Measurements from ENCODE around the gene PRDM13.
"Not testable (repeated sequence)": the region's sequence is repeated elsewhere in the genome, so short reads cannot be mapped to it uniquely, and the experiment has no call there.

The PRDM13 gene

GRCh38 chr6:99588618-99589289, 17.9 kb upstream of the PRDM13 start:
- Histone ChIP-seq H3K4me3 (ENCODE audit: extremely low read depth, insufficient read depth, low read length, poor library complexity, severe bottlenecking) (peak overlapping the region; percentile 33), H3K9me3 (ENCODE audit: control insufficient read depth, low read length) (no peaks in the 10 kb centered on the region), H3K4me1 (ENCODE audit: control insufficient read depth, insufficient read depth, low read length, poor library complexity, severe bottlenecking) (peaks cover 4% of the 10 kb centered on the region), H3K27ac (ENCODE audit: low read depth, low read length, severe bottlenecking) (no peak overlapping the region), H3K36me3 (ENCODE audit: control insufficient read depth, insufficient read depth, low read length) (no peaks in the 10 kb centered on the region)
- 0% methylated on average over 47 to 48 of the region's 52 CpGs for WGBS, 2 experiments (ENCODE audit: insufficient coverage in 2 of 2)

- H3K4me1 ChIP-seq (ENCODE audit: control insufficient read depth, insufficient read depth, low read length, poor library complexity, severe bottlenecking), result peaks cover 4% of the 10 kb centered on the region
- H3K36me3 ChIP-seq (ENCODE audit: control insufficient read depth, insufficient read depth, low read length), result no peaks in the 10 kb centered on the region
- H3K4me3 ChIP-seq (ENCODE audit: extremely low read depth, insufficient read depth, low read length, poor library complexity, severe bottlenecking), result peak overlapping the region; percentile 33
- WGBS, 2 experiments (ENCODE audit: insufficient coverage in 2 of 2), result 1 to 3% methylated on average over 12 to 14 of the region's 21 CpGs
- H3K9me3 ChIP-seq (ENCODE audit: control insufficient read depth, low read length), result no peaks in the 10 kb centered on the region
- no peak overlapping the region for H3K27ac ChIP-seq (ENCODE audit: low read depth, low read length, severe bottlenecking)
Observed at GRCh38 chr6:99589290-99589672, 17.4 kb upstream of the PRDM13 start.

- peaks cover 4% of the 10 kb centered on the region for H3K4me1 ChIP-seq (ENCODE audit: control insufficient read depth, insufficient read depth, low read length, poor library complexity, severe bottlenecking)
- no peaks in the 10 kb centered on the region for H3K9me3 ChIP-seq (ENCODE audit: control insufficient read depth, low read length)
Observed at GRCh38 chr6:99589907-99590493, 16.6 kb upstream of the PRDM13 start.

GRCh38 chr6:99590728-99591672, 15.6 kb upstream of the PRDM13 start:
- no peaks in the 10 kb centered on the region for H3K36me3 ChIP-seq (ENCODE audit: control insufficient read depth, insufficient read depth, low read length)
- no peak overlapping the region for H3K27ac ChIP-seq (ENCODE audit: low read depth, low read length, severe bottlenecking)
- H3K9me3 ChIP-seq (ENCODE audit: control insufficient read depth, low read length), result no peaks in the 10 kb centered on the region
- H3K4me1 ChIP-seq (ENCODE audit: control insufficient read depth, insufficient read depth, low read length, poor library complexity, severe bottlenecking), result peaks cover 4% of the 10 kb centered on the region
- H3K4me3 ChIP-seq (ENCODE audit: extremely low read depth, insufficient read depth, low read length, poor library complexity, severe bottlenecking), result no peak overlapping the region
- WGBS, 2 experiments (ENCODE audit: insufficient coverage in 2 of 2), result 1% methylated on average over 39 to 49 of the region's 63 CpGs

More at GRCh38 chr6:99589907-99590493, 16.6 kb upstream of the PRDM13 start:
- H3K36me3 ChIP-seq (ENCODE audit: control insufficient read depth, insufficient read depth, low read length), result no peaks in the 10 kb centered on the region
- no peak overlapping the region for H3K4me3 ChIP-seq (ENCODE audit: extremely low read depth, insufficient read depth, low read length, poor library complexity, severe bottlenecking)
- H3K27ac ChIP-seq (ENCODE audit: low read depth, low read length, severe bottlenecking), result no peak overlapping the region
- 14 to 24% methylated on average over 3 to 4 of the region's 10 CpGs for WGBS, 2 experiments (ENCODE audit: insufficient coverage in 2 of 2)

GRCh38 chr6:99591673-99592364, 14.8 kb upstream of the PRDM13 start:
- H3K27ac ChIP-seq (ENCODE audit: low read depth, low read length, severe bottlenecking), result no peak overlapping the region
- H3K36me3 ChIP-seq (ENCODE audit: control insufficient read depth, insufficient read depth, low read length), result no peaks in the 10 kb centered on the region
- no peaks in the 10 kb centered on the region for H3K9me3 ChIP-seq (ENCODE audit: control insufficient read depth, low read length)
- peaks cover 4% of the 10 kb centered on the region for H3K4me1 ChIP-seq (ENCODE audit: control insufficient read depth, insufficient read depth, low read length, poor library complexity, severe bottlenecking)
- no peak overlapping the region for H3K4me3 ChIP-seq (ENCODE audit: extremely low read depth, insufficient read depth, low read length, poor library complexity, severe bottlenecking)
- 33% methylated on average over 2 to 3 of the region's 6 CpGs for WGBS, 2 experiments (ENCODE audit: insufficient coverage in 2 of 2)

- no peaks in the 10 kb centered on the region for H3K36me3 ChIP-seq (ENCODE audit: control insufficient read depth, insufficient read depth, low read length)
- peaks cover 4% of the 10 kb centered on the region for H3K4me1 ChIP-seq (ENCODE audit: control insufficient read depth, insufficient read depth, low read length, poor library complexity, severe bottlenecking)
- 50 to 83% methylated on average over 1 of the region's 1 CpG for WGBS, 2 experiments (ENCODE audit: insufficient coverage in 2 of 2)
- H3K4me3 ChIP-seq (ENCODE audit: extremely low read depth, insufficient read depth, low read length, poor library complexity, severe bottlenecking), result no peak overlapping the region
- no peak overlapping the region for H3K27ac ChIP-seq (ENCODE audit: low read depth, low read length, severe bottlenecking)
- no peaks in the 10 kb centered on the region for H3K9me3 ChIP-seq (ENCODE audit: control insufficient read depth, low read length)
Observed at GRCh38 chr6:99592900-99593299, 13.7 kb upstream of the PRDM13 start.

GRCh38 chr6:99594696-99595095, 11.9 kb upstream of the PRDM13 start:
- WGBS, 2 experiments (ENCODE audit: insufficient coverage in 2 of 2), result 76 to 85% methylated on average over 5 to 8 of the region's 8 CpGs
- not testable (repeated sequence) for H3K36me3 ChIP-seq (ENCODE audit: control insufficient read depth, insufficient read depth, low read length); H3K4me1 ChIP-seq (ENCODE audit: control insufficient read depth, insufficient read depth, low read length, poor library complexity, severe bottlenecking)

GRCh38 chr6:99602520-99603420, 3.9 kb upstream of the PRDM13 start:
- no peaks in the 10 kb centered on the region for H3K36me3 ChIP-seq (ENCODE audit: control insufficient read depth, insufficient read depth, low read length)
- WGBS, 2 experiments (ENCODE audit: insufficient coverage in 2 of 2), result 1 to 2% methylated on average over 50 to 52 of the region's 54 CpGs
- H3K27ac ChIP-seq (ENCODE audit: low read depth, low read length, severe bottlenecking), result no peak overlapping the region
- H3K4me3 ChIP-seq (ENCODE audit: extremely low read depth, insufficient read depth, low read length, poor library complexity, severe bottlenecking), result peak overlapping the region; percentile 20
- no peaks in the 10 kb centered on the region for H3K9me3 ChIP-seq (ENCODE audit: control insufficient read depth, low read length)
- no peaks in the 10 kb centered on the region for H3K4me1 ChIP-seq (ENCODE audit: control insufficient read depth, insufficient read depth, low read length, poor library complexity, severe bottlenecking)

More at GRCh38 chr6:99594696-99595095, 11.9 kb upstream of the PRDM13 start:
- not testable (repeated sequence) for H3K4me3 ChIP-seq (ENCODE audit: extremely low read depth, insufficient read depth, low read length, poor library complexity, severe bottlenecking); H3K9me3 ChIP-seq (ENCODE audit: control insufficient read depth, low read length); H3K27ac ChIP-seq (ENCODE audit: low read depth, low read length, severe bottlenecking)

- peak overlapping the region; percentile 20 for H3K4me3 ChIP-seq (ENCODE audit: extremely low read depth, insufficient read depth, low read length, poor library complexity, severe bottlenecking)
Observed at GRCh38 chr6:99603421-99604165, 3.0 kb upstream of the PRDM13 start.

More at GRCh38 chr6:99603421-99604165, 3.0 kb upstream of the PRDM13 start:
- H3K27ac ChIP-seq (ENCODE audit: low read depth, low read length, severe bottlenecking), result no peak overlapping the region
- no peaks in the 10 kb centered on the region for H3K9me3 ChIP-seq (ENCODE audit: control insufficient read depth, low read length)
- no peaks in the 10 kb centered on the region for H3K4me1 ChIP-seq (ENCODE audit: control insufficient read depth, insufficient read depth, low read length, poor library complexity, severe bottlenecking)
- 0 to 1% methylated on average over 31 to 43 of the region's 55 CpGs for WGBS, 2 experiments (ENCODE audit: insufficient coverage in 2 of 2)
- H3K36me3 ChIP-seq (ENCODE audit: control insufficient read depth, insufficient read depth, low read length), result no peaks in the 10 kb centered on the region

All from mesodermal cell (in vitro differentiated cells).